ENCODE results near the gene CPED1.
"Not testable (repeated sequence)": the region's sequence is repeated elsewhere in the genome, so short reads cannot be mapped to it uniquely, and the experiment has no call there.

Gene CPED1

GRCh38 chr7:121041516-121042148 lies 53.1 kb downstream of the CPED1 start:
- no peak for DNase-seq (ENCODE audit: low read depth)

- DNase-seq (ENCODE audit: low read depth), result no peak
Observed at GRCh38 chr7:121042195-121042594, 53.7 kb downstream of the CPED1 start.

- DNase-seq (ENCODE audit: low read depth), result no peak
Observed at GRCh38 chr7:121042899-121043298, 54.4 kb downstream of the CPED1 start.

- no peak for DNase-seq (ENCODE audit: low read depth)
Observed at GRCh38 chr7:121043314-121044234, 55.1 kb downstream of the CPED1 start.

- no peak for DNase-seq (ENCODE audit: low read depth)
Observed at GRCh38 chr7:121045090-121045489, 56.6 kb downstream of the CPED1 start.

GRCh38 chr7:121046009-121046408 lies 57.5 kb downstream of the CPED1 start:
- DNase-seq (ENCODE audit: low read depth), result no peak

GRCh38 chr7:121046893-121047468 lies 58.5 kb downstream of the CPED1 start:
- DNase-seq (ENCODE audit: low read depth), result no peak

- DNase-seq (ENCODE audit: low read depth), result no peak
Observed at GRCh38 chr7:121048195-121048594, 59.7 kb downstream of the CPED1 start.

- DNase-seq (ENCODE audit: low read depth), result no peak
Observed at GRCh38 chr7:121049028-121049791, 60.7 kb downstream of the CPED1 start.

GRCh38 chr7:121049897-121050296 lies 61.4 kb downstream of the CPED1 start:
- DNase-seq (ENCODE audit: low read depth), result no peak

GRCh38 chr7:121053219-121053618 lies 64.7 kb downstream of the CPED1 start:
- no peak for DNase-seq (ENCODE audit: low read depth)

GRCh38 chr7:121054925-121055324 lies 66.4 kb downstream of the CPED1 start:
- no peak for DNase-seq (ENCODE audit: low read depth)

- DNase-seq (ENCODE audit: low read depth), result no peak
Observed at GRCh38 chr7:121057878-121058277, 69.4 kb downstream of the CPED1 start.

- no peak for DNase-seq (ENCODE audit: low read depth)
Observed at GRCh38 chr7:121058975-121059374, 70.5 kb downstream of the CPED1 start.

GRCh38 chr7:121059979-121060509 lies 71.5 kb downstream of the CPED1 start:
- not testable (repeated sequence) for DNase-seq (ENCODE audit: low read depth)

- no peak for DNase-seq (ENCODE audit: low read depth)
Observed at GRCh38 chr7:121061677-121062582, 73.4 kb downstream of the CPED1 start.

- DNase-seq (ENCODE audit: low read depth), result no peak
Observed at GRCh38 chr7:121062671-121063279, 74.3 kb downstream of the CPED1 start.

- DNase-seq (ENCODE audit: low read depth), result not testable (repeated sequence)
Observed at GRCh38 chr7:121067717-121068116, 79.2 kb downstream of the CPED1 start.

GRCh38 chr7:121069346-121070100 lies 81.0 kb downstream of the CPED1 start:
- no peak for DNase-seq (ENCODE audit: low read depth)

- DNase-seq (ENCODE audit: low read depth), result no peak
Observed at GRCh38 chr7:121071132-121071531, 82.6 kb downstream of the CPED1 start.
